Measurements from ENCODE around the gene MYADM.

The MYADM gene

GRCh38 chr19:53867225-53868090, at the start of gene MYADM (continued):
- TF ChIP-seq ZNF530 (tag by site-specific recombination; IDR thresholded peaks at IDR 0.05; ENCODE audit: low read depth) = no peak
- no peak for TF ChIP-seq ZNF423 (tag by site-specific recombination; IDR thresholded peaks at IDR 0.05)
- no peak for TF ChIP-seq ZNF121 (tag by site-specific recombination; IDR thresholded peaks at IDR 0.05)
- no peak for TF ChIP-seq ZNF24 (tag by site-specific recombination; IDR thresholded peaks at IDR 0.05)
- no peak for TF ChIP-seq ZNF23 (tag by site-specific recombination; IDR thresholded peaks at IDR 0.05; ENCODE audit: borderline replicate concordance)
- no peak for TF ChIP-seq ZNF654 (tag by site-specific recombination; IDR thresholded peaks at IDR 0.05; ENCODE audit: low read depth)
- TF ChIP-seq KLF9 (tag by site-specific recombination; IDR thresholded peaks at IDR 0.05; ENCODE audit: low read depth) = peak; percentile 66; the same call in 1 of the 2 replicates
- TF ChIP-seq ZNF433 (tag by site-specific recombination; IDR thresholded peaks at IDR 0.05; ENCODE audit: low read depth) = no peak
- peak; percentile 39; the same call in 1 of the 2 replicates for TF ChIP-seq ZNF341 (tag by site-specific recombination; IDR thresholded peaks at IDR 0.05; ENCODE audit: low read depth)
- TF ChIP-seq ZNF354C (tag by site-specific recombination; IDR thresholded peaks at IDR 0.05; ENCODE audit: borderline replicate concordance, low read depth) = no peak
- TF ChIP-seq ZNF211 (tag by site-specific recombination; IDR thresholded peaks at IDR 0.05; ENCODE audit: low read depth) = no peak
- TF ChIP-seq BCL11A (tag by site-specific recombination; IDR thresholded peaks at IDR 0.05; ENCODE audit: low read depth) = peak; percentile 20; the same call in 1 of the 2 replicates
- TF ChIP-seq ZNF274 (IDR thresholded peaks at IDR 0.05; ENCODE audit: low read length) = no peak
- no peak for TF ChIP-seq ZNF274 (tag by site-specific recombination; IDR thresholded peaks at IDR 0.05; ENCODE audit: borderline replicate concordance)
- TF ChIP-seq ZNF830 (tag by site-specific recombination; IDR thresholded peaks at IDR 0.05; ENCODE audit: low read depth) = no peak
- 0 out of 2 replicates have a peak, but pooled peaks have one; percentile 40 for TF ChIP-seq ZXDB (tag by site-specific recombination; IDR thresholded peaks at IDR 0.05)
- no peak for TF ChIP-seq ZEB2 (tag by site-specific recombination; IDR thresholded peaks at IDR 0.05)
- TF ChIP-seq ZNF580 (tag by site-specific recombination; IDR thresholded peaks at IDR 0.05) = 0 out of 2 replicates have a peak, but pooled peaks have one; percentile 43
- TF ChIP-seq ZNF2 (tag by site-specific recombination; IDR thresholded peaks at IDR 0.05) = no peak
- peak; percentile 68; the same call in 1 of the 2 replicates for TF ChIP-seq ZBTB10 (tag by site-specific recombination; IDR thresholded peaks at IDR 0.05)
- TF ChIP-seq RBAK (tag by site-specific recombination; IDR thresholded peaks at IDR 0.05) = no peak
- peak; percentile 76 for TF ChIP-seq IKZF3 (tag by site-specific recombination; IDR thresholded peaks at IDR 0.05)
- TF ChIP-seq EGR2 (tag by site-specific recombination; IDR thresholded peaks at IDR 0.05; ENCODE audit: low read depth) = no peak; the same call in 1 of the 2 replicates
- TF ChIP-seq ZFP69B (tag by site-specific recombination; IDR thresholded peaks at IDR 0.05) = no peak
- TF ChIP-seq, protein P1, sequence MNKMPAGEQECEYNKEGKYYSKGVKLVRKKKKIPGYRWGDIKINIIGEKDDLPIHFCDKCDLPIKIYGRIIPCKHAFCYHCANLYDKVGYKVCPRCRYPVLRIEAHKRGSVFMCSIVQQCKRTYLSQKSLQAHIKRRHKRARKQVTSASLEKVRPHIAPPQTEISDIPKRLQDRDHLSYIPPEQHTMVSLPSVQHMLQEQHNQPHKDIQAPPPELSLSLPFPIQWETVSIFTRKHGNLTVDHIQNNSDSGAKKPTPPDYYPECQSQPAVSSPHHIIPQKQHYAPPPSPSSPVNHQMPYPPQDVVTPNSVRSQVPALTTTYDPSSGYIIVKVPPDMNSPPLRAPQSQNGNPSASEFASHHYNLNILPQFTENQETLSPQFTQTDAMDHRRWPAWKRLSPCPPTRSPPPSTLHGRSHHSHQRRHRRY (tag by site-specific recombination; IDR thresholded peaks at IDR 0.05) = no peak
- TF ChIP-seq PBX3 (CRISPR knock-in tag; IDR thresholded peaks at IDR 0.05) = no peak
- peak; percentile 84 for TF ChIP-seq KLF8 (tag by site-specific recombination; IDR thresholded peaks at IDR 0.05)
- TF ChIP-seq ZNF548 (tag by site-specific recombination; IDR thresholded peaks at IDR 0.05) = no peak
- no peak for TF ChIP-seq ZBTB8A (tag by site-specific recombination; IDR thresholded peaks at IDR 0.05)
- peak; percentile 24; the same call in 1 of the 2 replicates for TF ChIP-seq KLF16 (tag by site-specific recombination; IDR thresholded peaks at IDR 0.05)
- TF ChIP-seq ZNF658 (tag by site-specific recombination; IDR thresholded peaks at IDR 0.05) = no peak
- peak; percentile 81; the same call in 1 of the 2 replicates for TF ChIP-seq KLF10 (tag by site-specific recombination; IDR thresholded peaks at IDR 0.05)
- TF ChIP-seq PRDM6 (tag by site-specific recombination; IDR thresholded peaks at IDR 0.05) = no peak
- TF ChIP-seq ZNF785 (tag by site-specific recombination; IDR thresholded peaks at IDR 0.05) = no peak
